Gastrocnemius medialis (tissue), 4 donors: Measurements from ENCODE around the gene LIFR.

Source experiments
- CTCF ChIP-seq, 5 experiments: fragments of 450-650 bp in 3 of 5; fragments of 200-600 bp in 2 of 5; sonication (generic) in 2 of 5; IDR thresholded peaks in 4 of 5; conservative IDR thresholded peaks in 1 of 5; 1 replicate in 4 of 5; 2 replicates in 1 of 5; pipeline ENCODE4 v1.5.1; 2016 to 2019; ENCODE audit warnings: antibody characterized with exemption in 5 of 5, mild to moderate bottlenecking in 3 of 5, moderate library complexity in 3 of 5
- POLR2A ChIP-seq, 2 donors: fragments of 450-650 bp; IDR thresholded peaks; one replicate each; pipeline ENCODE4 v1.6.1; 2017; ENCODE audit warnings: antibody characterized with exemption in 2 of 2, mild to moderate bottlenecking in 2 of 2, moderate library complexity in 2 of 2

GRCh38 chr5:38536968-38537367 lies 19.5 kb downstream of the LIFR start:
- no peak for TF ChIP-seq CTCF (IDR thresholded peaks at IDR 0.05 in 4 of 5, conservative IDR thresholded peaks at IDR 0.05 in 1 of 5)
- TF ChIP-seq POLR2A (IDR thresholded peaks at IDR 0.05) = no peak
